ENCODE results near the gene NEK10.

NEK10 gene

DNA sequence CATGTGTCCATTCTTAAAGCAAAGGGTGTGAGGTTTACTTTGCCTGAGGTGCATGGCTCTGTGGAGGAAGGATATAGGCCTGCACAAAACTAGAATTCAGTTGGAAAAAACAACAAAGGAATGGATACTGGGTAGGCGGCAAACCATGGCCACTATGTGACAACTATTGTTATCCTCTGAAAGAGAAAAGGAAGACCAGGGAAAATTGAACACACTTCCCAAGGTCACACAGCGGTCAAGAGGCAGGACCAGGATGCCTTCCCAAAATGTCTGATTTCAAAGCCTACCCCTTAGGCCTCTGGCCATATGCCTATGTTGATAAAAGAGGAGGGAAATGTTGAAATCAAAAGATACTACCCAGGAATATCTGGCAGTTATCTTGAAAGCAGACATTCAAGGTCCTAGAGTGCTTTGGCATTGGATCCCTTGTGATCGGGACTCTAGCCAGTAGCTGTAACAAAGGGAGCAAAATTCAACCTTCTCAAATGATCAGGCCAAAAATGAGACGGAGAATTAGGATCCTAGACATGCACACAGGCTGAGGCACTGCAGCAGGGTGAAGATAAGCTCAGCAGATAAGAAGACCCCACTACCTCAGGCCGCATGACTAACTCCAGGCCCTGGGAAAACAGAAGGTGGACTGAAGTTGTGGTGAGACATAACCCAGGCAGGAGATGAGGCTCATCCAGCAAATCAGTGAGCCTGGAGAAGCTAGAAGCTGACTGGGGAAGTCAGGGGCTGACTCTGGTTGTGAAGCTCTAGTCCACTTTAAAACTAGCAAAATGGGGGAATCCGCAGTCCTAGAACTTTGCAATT lies 292.2 kb downstream of the NEK10 start:
- no peak overlapping the region for H3K4me3 ChIP-seq (ENCODE audit: control insufficient read depth, low read depth, low read length)
- DNase-seq (ENCODE audit: low read depth), result no peak
- TF ChIP-seq, protein P1, sequence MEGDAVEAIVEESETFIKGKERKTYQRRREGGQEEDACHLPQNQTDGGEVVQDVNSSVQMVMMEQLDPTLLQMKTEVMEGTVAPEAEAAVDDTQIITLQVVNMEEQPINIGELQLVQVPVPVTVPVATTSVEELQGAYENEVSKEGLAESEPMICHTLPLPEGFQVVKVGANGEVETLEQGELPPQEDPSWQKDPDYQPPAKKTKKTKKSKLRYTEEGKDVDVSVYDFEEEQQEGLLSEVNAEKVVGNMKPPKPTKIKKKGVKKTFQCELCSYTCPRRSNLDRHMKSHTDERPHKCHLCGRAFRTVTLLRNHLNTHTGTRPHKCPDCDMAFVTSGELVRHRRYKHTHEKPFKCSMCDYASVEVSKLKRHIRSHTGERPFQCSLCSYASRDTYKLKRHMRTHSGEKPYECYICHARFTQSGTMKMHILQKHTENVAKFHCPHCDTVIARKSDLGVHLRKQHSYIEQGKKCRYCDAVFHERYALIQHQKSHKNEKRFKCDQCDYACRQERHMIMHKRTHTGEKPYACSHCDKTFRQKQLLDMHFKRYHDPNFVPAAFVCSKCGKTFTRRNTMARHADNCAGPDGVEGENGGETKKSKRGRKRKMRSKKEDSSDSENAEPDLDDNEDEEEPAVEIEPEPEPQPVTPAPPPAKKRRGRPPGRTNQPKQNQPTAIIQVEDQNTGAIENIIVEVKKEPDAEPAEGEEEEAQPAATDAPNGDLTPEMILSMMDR (IDR thresholded peaks at IDR 0.05; ENCODE audit: control insufficient read depth, insufficient read depth, low read depth, low read length, missing control alignments), result no peak

DNA sequence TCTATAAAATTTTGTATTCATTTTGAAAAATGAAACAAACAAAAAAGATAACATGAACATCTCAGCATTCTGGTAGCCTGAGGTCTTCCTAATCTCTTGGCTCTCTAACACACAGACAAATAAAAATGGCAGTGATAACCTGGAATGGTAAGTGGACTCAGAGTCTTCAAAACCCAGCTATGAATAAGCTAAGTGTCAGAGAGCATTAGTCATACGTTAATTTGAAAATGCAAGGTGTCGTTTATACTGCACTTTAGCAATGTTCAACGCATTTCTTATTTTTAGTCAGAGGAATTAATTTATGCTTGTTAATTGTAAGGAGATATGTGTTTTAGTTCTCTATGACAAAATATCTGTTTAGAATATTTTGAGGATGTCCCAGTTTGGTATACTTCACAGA lies 294.3 kb downstream of the NEK10 start:
- DNase-seq (ENCODE audit: low read depth), result no peak
- TF ChIP-seq, protein P1 (IDR thresholded peaks at IDR 0.05; ENCODE audit: control insufficient read depth, insufficient read depth, low read depth, low read length, missing control alignments), result no peak
- no peak overlapping the region for H3K4me3 ChIP-seq (ENCODE audit: control insufficient read depth, low read depth, low read length)

DNA sequence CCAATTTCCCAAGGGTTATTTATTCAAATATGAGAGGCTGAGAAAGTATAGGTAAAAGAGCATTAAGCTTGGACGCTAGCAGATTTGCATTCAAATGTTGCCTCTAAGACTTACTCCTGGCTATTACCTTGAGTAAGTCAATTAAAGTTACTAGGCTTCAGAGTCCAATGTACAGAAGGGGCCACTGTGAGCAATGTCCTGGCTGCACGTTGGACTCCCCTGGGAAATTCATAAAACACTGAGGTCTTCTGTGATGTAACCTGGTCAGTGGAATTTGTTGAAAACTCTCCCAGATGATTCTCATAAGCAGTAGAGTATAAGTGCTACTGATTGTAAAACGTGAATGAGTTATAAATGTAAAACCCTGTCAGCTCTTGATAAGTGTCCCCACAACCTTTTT lies 295.3 kb downstream of the NEK10 start:
- TF ChIP-seq, protein P1 (IDR thresholded peaks at IDR 0.05; ENCODE audit: control insufficient read depth, insufficient read depth, low read depth, low read length, missing control alignments), result no peak
- no peak for DNase-seq (ENCODE audit: low read depth)
- H3K4me3 ChIP-seq (ENCODE audit: control insufficient read depth, low read depth, low read length), result no peak overlapping the region

DNA sequence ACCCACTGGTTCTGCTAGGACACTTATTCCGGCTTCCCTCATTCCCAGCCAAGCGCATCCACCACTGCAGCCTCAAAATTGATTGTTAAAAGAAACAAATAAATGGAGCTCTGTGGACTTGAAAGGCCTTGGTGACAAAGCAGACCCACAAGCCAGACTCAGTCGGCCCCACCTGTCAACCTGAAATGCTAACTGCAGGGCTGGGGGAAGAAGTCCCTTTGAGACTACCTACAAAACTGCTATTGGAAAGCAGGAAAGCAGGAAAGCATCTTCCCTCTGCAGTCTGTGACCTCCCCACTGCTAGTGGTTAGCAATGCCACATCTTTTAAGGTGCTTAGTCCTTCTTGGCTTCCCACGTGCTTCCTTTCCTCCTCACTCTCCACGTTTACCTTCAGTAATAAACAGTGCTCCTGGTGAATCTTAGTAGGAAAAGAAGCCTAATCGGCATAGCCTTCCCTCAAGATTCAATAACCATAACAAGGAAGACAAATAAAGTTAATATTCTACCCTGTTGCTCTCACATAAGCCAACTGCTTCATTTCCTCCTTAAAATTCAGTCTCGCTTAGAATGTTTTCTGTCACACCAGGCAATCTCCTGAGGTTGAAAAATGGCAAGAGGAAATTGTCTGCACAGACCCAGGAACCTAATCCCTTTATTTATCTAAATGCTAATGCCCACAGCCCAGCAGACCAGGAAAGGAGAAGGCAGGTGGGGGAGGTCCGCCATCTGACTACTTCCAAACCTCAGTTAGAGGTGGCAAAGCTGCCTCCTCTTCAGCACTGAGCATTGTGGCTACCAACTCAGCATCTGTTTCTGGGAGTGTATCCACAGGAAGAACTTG lies 296.2 kb downstream of the NEK10 start:
- no peak for DNase-seq (ENCODE audit: low read depth)
- no peak overlapping the region for H3K4me3 ChIP-seq (ENCODE audit: control insufficient read depth, low read depth, low read length)
- TF ChIP-seq, protein P1 (IDR thresholded peaks at IDR 0.05; ENCODE audit: control insufficient read depth, insufficient read depth, low read depth, low read length, missing control alignments), result no peak

DNA sequence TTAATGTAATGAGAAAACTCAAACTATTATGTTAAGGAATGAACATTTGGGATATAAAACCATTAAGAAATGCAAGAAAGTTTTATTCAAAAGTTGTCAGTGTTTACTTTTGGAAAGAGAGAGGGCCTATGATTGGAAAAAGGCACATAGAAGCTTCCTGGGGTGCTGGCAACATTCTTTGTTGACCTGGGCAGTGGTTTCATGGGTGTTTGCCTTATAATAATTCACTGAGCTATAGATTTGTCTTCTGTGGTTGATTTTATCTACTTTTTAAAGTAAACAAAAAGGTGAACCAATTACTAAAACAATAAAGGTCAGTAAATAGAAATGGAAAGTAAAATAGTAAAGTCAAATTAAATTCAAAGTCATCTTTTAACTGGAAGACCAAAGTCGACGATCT lies 308.8 kb downstream of the NEK10 start:
- H3K4me3 ChIP-seq (ENCODE audit: control insufficient read depth, low read depth, low read length), result no peak overlapping the region
- TF ChIP-seq, protein P1 (IDR thresholded peaks at IDR 0.05; ENCODE audit: control insufficient read depth, insufficient read depth, low read depth, low read length, missing control alignments), result no peak
- DNase-seq (ENCODE audit: low read depth), result no peak
